GM10847 (cell line): ENCODE results near the gene GIPC2.

Experiments used
- POLR2A ChIP-seq: IDR thresholded peaks from 2 replicates; pipeline ENCODE4 v1.6.1; 2011; ENCODE audit not compliant: insufficient read length; ENCODE audit errors: extremely low read depth

GIPC2 gene

DNA sequence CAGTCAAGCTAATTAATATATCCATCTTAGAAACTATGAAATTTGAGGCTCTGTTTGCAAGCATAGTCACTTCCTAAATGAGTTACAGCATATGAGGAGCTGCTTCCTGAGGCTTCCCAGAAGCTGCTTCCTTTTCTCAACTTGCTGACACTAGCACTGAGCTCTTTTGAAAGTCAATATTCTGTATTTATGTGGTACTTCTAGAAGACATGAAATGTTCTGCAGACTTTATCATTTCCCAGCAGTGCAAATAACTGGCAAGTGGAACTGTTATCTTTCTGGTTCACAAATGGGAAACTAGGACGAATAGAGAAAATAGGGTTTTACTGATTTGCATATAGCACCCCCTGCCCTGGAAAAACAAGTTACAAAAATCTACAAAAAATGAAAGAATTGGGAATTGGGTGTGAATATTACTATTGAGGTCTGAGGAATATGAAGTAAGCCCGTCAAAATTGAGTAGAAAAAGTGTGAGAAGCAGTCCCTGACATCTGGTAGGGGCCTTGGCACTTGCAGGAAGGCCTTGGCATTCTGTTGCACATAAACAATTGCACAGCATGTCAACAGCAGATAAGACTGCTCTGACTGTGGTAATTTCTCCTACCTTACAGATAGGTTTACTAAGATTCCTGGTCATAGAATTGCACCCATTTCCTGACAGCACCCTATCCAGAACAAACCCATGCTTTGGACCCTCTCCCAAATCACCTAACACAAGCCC lies 7.1 kb downstream of the GIPC2 start:
- TF ChIP-seq POLR2A, result no peak

DNA sequence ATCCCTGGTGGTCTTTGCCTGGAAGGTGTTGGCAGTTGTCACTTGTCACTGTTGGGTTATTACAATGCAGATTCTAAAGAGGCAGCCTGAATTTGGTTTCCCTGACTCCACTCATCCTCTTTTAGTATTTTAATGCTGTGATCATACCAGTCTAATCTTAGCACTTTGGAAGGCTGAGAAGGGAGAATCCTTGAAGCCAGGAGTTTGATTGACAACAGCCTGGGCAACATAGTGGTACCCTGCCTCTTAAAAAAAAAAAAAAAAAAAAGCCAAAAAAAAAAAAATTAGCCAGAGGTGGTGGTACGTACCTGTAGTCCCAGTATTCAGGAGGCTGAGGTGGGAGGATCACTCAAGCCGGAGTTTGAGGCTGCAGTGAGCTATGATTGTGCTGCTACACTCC lies 7.7 kb downstream of the GIPC2 start:
- TF ChIP-seq POLR2A, result no peak

DNA sequence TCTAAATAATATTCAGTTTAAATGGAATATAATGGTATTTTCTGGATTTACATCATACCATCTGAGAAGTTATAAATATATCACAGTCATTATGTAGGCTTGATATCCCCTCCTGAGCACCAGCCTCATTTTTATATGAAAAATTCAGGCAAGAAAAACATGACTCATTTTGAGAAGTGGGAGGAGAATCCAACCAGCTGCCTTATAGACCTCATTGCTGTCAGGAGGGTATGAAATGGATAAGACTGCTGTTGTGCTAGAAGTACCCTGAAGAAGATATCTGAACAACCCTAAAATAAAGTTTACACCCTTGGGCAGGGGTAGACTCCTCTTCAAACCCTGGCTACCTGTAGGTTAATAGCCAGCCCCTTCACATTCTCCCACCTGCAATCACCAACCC lies 8.8 kb downstream of the GIPC2 start:
- TF ChIP-seq POLR2A, result no peak

DNA sequence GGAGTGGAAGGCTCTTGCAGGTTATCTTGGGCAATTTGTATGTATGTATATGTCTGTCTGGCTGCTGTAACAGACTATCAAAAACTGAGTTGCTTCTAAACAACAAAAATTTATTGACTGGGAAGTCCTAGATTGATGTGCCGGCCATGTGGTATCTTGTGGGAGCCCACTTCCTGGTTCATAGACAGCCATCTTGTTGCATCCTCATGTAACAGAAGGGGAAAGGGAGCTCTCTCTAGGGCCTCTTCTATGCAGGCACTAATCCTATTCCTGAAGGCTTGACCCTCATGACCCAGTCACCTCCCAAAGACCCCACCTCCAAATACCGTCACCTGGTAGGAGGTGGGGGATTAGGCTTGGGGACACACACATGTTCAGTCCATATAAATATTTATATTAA lies 9.2 kb downstream of the GIPC2 start:
- no peak for TF ChIP-seq POLR2A

DNA sequence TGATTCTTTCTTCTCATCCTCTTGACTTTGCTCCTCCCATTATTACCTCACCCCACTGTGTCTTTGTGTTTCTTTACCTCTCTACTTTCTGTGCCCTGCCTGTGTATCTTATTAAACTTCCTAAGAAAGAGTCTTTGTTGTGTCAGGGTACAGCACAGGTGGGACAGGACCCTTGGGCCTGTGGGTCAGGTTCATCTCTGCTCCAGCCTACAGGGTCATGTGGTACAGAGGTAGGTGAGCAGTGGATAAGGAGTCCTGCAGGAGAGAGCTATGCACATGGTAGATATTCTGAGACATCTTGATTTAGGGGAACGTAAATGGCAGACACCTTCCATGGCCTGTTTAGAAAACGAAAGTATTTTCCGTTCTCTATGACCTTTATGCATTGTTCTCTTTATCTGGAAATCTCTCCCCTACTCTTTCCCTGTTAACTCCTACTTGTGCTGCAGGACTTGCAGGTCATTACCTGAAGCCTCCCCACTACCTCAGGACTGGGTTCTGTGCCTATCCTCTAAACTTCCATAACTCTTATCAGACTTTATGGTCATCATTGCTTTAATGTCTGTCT lies 9.9 kb downstream of the GIPC2 start:
- TF ChIP-seq POLR2A, result no peak

DNA sequence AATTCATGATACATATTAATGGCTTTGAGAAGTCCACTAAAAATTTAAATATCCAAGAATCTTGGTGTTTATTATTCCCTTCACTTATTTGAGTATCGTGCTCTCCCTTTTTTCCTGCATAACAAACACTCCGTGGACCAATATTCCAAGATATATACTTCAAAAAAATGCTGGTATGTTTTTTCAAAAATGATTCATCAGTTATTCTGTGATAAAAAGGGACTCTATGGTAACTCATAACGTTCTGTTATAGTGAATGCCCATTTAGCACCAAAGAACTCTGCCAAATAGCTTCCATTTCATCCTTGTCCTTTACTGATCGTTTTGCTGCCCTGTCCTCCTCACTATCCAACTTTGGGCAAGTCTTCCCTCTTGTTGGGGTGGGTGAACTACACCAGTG lies 12.9 kb downstream of the GIPC2 start:
- no peak for TF ChIP-seq POLR2A

DNA sequence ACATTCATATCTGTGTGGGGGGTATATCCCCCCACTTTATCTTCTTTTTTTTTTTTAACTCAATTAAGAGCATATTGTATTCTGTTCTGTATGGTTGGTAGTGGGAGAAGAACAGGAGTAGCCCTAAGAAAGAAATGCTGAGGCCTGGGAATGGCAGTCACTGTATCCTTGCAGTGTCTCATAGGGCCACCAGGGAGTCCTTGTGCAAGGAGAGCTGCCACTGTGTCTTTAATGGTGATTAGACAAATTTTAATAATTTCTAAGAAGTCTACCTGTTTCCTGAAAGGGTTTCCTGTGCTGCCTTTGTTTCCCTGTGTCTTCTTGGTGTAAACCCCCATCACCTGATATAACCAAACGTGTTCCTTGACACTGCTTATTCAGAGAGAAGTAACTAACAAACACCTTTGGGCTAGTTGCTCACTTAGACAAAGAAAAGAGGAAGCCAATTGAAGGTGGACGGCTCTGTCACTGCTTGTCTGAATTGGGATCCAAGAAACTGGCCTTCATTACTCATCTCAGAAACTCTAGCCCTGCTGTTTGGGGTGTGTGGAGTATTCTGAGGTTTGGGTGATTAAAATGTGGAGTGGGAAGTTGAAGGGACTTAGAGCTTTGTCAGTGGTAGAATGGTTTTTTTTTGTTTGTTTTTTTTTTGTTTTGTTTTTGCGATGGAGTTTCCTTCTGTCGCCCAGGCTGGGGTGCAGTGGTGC lies 15.2 kb downstream of the GIPC2 start:
- no peak for TF ChIP-seq POLR2A

DNA sequence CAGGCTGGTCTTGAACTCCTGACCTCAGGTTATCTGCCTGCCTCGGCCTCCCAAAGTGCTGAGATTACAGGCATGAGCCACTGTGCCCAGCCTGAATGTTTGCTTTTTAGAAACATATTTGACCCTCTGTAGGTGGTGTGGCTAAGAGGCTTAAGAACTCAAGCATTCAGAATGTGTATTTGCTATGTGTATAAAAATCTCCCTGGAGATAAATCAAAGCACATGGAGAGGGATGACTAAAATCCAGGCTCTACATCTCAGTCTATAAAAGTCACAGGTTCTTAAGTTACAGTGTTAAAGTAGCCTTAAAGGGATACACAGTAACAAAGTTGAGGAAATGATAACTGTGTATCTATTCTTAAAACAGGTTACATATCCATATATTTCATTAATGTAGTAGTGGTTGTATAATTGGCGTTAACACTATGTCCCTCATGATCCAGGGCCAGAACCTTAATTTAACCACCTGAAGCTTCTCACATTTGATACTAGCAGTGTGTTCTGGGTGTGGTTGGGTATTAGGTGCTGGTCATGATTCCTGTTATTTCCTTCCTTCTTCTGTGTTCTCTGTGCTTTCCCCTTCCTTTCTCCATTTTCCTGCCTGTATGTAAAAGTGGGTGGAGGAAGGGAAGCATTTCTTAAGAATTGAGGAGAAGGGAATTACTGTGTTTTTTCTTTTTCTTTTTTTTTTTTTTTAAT lies 16.2 kb downstream of the GIPC2 start:
- TF ChIP-seq POLR2A, result no peak

DNA sequence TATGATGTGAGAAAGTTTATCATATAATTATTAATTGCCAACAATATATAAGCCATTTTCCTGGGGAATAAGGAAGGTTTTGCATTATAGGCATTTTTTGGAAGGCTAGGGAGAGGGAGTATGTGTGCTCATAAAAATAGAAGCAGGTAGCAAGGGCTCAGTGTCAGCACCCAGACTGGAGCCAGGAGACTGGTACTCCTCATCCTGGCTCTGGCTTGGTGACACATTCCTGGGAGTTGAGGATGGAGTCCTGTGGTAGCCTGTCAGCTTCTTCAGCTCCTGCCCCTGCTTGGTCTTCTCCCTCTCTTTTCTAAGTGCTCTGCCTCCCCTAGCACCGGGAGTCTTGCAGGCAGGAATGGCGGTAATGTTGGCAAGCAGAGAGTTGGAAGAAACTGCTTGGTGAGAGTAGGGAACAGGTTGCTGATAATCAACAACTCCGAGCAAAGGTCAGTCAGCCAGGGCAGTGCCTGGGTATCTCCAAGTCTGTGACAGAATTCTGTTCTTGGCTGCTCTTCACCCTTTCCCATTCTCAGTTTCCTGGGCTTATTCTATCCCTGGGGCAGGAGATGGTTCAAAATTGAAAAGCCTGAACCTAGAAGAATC lies 23.0 kb downstream of the GIPC2 start:
- TF ChIP-seq POLR2A, result no peak

DNA sequence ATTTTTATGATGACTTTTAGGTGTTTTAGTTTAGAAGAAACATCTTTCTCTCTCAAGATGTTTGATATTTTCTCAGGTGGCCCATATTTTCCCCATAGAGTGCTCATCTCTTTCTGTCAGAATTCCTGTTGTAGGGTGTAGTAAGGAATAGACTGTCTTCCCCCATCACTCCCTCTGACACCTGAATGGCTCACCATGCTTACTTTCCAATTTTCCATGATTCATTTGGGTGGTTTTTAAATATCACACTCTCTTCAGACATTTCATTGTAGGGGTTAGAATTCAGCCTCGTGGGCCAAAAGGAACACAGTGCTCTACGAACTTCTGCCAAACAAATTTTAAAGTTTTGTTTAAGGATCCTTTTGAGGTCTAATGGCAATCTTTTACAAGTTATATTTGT lies 24.0 kb downstream of the GIPC2 start:
- TF ChIP-seq POLR2A, result no peak

DNA sequence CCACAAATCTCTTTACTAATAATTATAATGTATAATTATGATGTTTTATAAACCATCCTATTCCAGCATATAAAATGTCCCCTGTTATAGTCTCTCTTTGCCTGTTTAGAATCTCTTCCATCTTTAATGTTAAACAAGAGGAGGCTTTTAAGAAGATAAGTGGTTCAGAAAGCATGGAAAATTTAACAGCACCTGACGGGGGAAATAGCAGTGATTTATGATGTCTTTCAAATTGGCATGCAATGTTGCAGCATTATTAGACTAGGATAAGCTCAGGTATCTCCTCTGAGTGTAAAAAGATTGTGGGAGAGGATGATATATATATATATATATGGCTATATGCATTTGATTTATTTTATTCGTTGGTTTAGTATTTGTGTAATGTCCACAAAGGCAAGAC lies 24.4 kb downstream of the GIPC2 start:
- no peak for TF ChIP-seq POLR2A

DNA sequence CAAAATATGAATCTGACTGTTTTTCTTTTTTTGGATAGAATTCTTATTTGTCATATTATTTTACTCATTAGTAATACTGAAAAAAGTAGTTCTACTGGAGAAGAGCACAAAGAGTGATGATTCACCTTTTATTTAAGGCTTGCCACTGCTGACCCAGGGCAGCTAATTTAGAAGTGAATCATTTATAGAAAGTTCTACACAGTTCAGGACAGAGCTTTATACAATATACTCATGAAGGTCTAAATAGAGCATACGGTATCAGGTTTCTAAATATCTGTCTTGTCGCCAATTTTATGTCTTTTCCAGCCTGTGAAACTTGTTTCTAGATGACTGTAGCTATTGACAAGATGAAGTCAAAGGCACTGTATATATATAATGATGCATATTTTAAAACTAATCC lies 25.0 kb downstream of the GIPC2 start:
- TF ChIP-seq POLR2A, result no peak

DNA sequence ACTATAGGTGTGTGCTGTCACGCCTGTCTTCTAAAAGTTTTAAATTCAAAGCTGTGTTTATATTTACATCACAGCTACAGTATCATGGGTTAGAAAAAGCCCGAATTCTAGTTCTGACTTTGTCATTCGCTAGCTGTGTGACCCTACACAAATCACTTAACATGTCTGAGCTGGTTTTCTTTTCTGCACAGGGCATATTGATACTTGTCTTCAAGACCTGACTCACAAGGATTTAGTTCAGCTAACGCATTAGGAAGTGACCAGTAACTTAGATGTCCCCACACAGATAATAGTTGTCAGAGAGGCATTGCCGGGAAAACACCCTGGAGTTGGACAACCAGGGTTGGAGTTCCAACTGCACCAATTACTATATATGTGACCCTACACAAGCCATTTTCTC lies 25.9 kb downstream of the GIPC2 start:
- TF ChIP-seq POLR2A, result no peak

DNA sequence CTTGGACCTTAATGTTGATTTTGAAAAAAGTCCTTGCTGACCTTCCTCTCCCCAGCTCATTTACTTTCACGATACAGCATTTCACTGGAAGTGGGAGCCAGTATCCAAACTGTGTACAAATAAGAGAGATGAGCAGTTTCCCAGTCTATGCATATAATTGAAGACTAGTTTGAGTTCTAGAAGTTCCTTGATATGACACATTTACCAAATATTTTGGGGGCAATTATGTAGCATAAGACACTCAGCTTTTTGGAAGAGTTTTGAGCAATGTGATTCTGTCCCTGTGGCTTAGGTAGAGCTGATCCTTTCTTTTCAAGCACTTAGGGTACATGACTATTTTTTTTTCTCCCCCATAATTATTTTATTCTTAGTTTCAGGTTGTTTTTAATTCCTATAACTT lies 26.4 kb downstream of the GIPC2 start:
- TF ChIP-seq POLR2A, result no peak

DNA sequence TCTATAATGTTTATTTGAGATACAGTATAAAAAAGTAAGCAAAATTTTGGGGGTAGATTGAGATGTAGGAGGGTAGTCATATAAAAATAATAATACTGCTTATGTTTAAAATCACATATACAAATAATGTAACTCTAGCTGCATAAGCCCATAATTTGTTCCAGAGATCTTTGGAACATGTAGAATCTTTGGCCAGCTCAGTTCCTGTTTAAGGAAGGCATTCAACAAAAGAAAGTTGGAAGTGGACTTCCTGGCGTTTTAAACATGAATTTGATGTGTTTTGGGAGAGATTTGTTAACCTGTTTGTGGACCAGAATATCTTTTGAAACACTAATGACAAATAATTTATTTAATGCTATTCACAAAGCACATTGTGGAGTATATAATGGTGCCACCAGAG lies 27.7 kb downstream of the GIPC2 start:
- no peak for TF ChIP-seq POLR2A

DNA sequence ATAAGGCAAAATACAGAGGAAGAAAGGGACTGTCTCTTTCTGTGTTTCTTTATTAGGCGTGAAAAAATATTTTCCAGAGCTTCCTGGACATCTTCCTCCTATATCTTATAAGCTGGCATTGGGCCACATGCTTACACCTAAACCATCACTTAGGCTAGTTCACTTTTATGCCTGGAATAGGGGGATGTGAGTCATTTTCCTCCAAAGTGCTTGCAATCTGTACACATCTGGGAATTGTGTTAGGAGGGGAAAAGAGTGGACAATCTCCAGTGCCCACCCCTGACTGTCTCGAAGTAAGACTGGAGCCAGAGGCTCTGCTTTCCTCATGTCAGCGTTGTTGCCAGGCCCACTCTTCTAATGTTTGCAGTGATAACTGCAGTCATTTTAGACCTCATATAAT lies 29.9 kb downstream of the GIPC2 start:
- TF ChIP-seq POLR2A, result no peak
